GM23338 (cell line): ENCODE measurements around the gene GPX1. TPM values are rescaled to one million over a fixed set of nuclear protein-coding genes. Genes with fewer than 3 reads are reported as not detected.
"Not testable (repeated sequence)": the region's sequence is repeated elsewhere in the genome, so short reads cannot be mapped to it uniquely, and the experiment has no call there.

ENCODE experiments used
- ATAC-seq: fragments of 200-7000 bp; cut with Tn5 transposase; 3 replicates; pipeline ENCODE4 v1.9.1; 2020
- DNase-seq: peaks from one replicate; pipeline ENCODE4 v3.0.0-alpha.2; 2015; ENCODE audit warnings: low spot score
- H2AFZ ChIP-seq: fragments of 200-600 bp; sonication (generic); 2 replicates; pipeline ENCODE4 v1.8.0; 2016; ENCODE audit warnings: antibody characterized with exemption, mild to moderate bottlenecking, moderate library complexity
- H3F3A ChIP-seq: fragments of 200-600 bp; sonication (generic); replicated peaks from 2 replicates; pipeline ENCODE4 v1.8.0; 2017; ENCODE audit warnings: antibody characterized with exemption, mixed run types, low read depth
- H3K27ac ChIP-seq: fragments of 200-600 bp; sonication (generic); 2 replicates; pipeline ENCODE4 v1.6.1; 2016; ENCODE audit warnings: low read depth
- H3K27me3 ChIP-seq: fragments of 200-600 bp; sonication (generic); 2 replicates; pipeline ENCODE4 v1.8.0; 2016; ENCODE audit warnings: mild to moderate bottlenecking, mixed run types, moderate library complexity; ENCODE audit not compliant: insufficient read depth
- H3K36me3 ChIP-seq: fragments of 200-600 bp; sonication (generic); 2 replicates; pipeline ENCODE4 v1.8.0; 2016; ENCODE audit warnings: mild to moderate bottlenecking; ENCODE audit not compliant: insufficient read depth
- H3K4me1 ChIP-seq: fragments of 200-600 bp; sonication (generic); 2 replicates; pipeline ENCODE4 v1.8.0; 2016; ENCODE audit warnings: mild to moderate bottlenecking, moderate library complexity; ENCODE audit not compliant: insufficient read depth
- H3K4me2 ChIP-seq: fragments of 200-600 bp; sonication (generic); 2 replicates; pipeline ENCODE4 v1.7.1; 2017; ENCODE audit warnings: mixed run types
- H3K4me3 ChIP-seq: fragments of 200-600 bp; sonication (generic); 2 replicates; pipeline ENCODE4 v1.6.1; 2016; ENCODE audit warnings: mixed run types
- H3K79me2 ChIP-seq: fragments of 200-600 bp; sonication (generic); replicated peaks from 2 replicates; pipeline ENCODE4 v1.8.0; 2017; ENCODE audit warnings: mild to moderate bottlenecking; ENCODE audit not compliant: insufficient read depth
- H3K9me2 ChIP-seq: fragments of 200-600 bp; sonication (generic); 2 replicates; pipeline ENCODE4 v1.8.0; 2017; ENCODE audit not compliant: insufficient read depth
- H4K20me1 ChIP-seq: fragments of 200-600 bp; sonication (generic); replicated peaks from 2 replicates; pipeline ENCODE4 v1.8.0; 2017; ENCODE audit warnings: mild to moderate bottlenecking; ENCODE audit not compliant: insufficient read depth
- H3K27ac Mint-ChIP-seq: 2 replicates; pipeline ENCODE4 v1.8.0; 2020; ENCODE audit warnings: inconsistent platforms, mild to moderate bottlenecking, moderate library complexity, mixed read lengths
- H3K27me3 Mint-ChIP-seq: 3 replicates; pipeline ENCODE4 v1.8.0; 2022; ENCODE audit warnings: low read depth, mild to moderate bottlenecking, moderate library complexity, mixed read lengths, inconsistent platforms; ENCODE audit not compliant: insufficient read depth, poor library complexity
- H3K36me3 Mint-ChIP-seq: 3 replicates; pipeline ENCODE4 v1.8.0; 2021; ENCODE audit warnings: low read depth, mild to moderate bottlenecking, inconsistent platforms, moderate library complexity, mixed read lengths
- H3K4me1 Mint-ChIP-seq: 3 replicates; pipeline ENCODE4 v1.8.0; 2020; ENCODE audit warnings: mild to moderate bottlenecking, inconsistent platforms, mixed read lengths
- H3K4me3 Mint-ChIP-seq: 3 replicates; pipeline ENCODE4 v1.8.0; 2021; ENCODE audit warnings: moderate library complexity, mild to moderate bottlenecking, inconsistent platforms, mixed read lengths
- H3K9me3 Mint-ChIP-seq: 3 replicates; pipeline ENCODE4 v1.8.0; 2020; ENCODE audit warnings: moderate library complexity, mild to moderate bottlenecking, inconsistent platforms, mixed read lengths
- EZH2phosphoT487 ChIP-seq: fragments of 200-600 bp; sonication (generic); IDR thresholded peaks from one replicate; pipeline ENCODE4 v1.8.1; 2018; ENCODE audit warnings: antibody characterized with exemption; ENCODE audit not compliant: unreplicated experiment
- NANOG ChIP-seq: IDR thresholded peaks from 2 replicates; pipeline ENCODE4 v1.6.1; 2016; ENCODE audit warnings: antibody characterized with exemption, borderline replicate concordance
- POLR2AphosphoS5 ChIP-seq: IDR thresholded peaks from 2 replicates; pipeline ENCODE4 v1.6.1; 2016; ENCODE audit warnings: antibody characterized with exemption, low read depth
- STAT1 ChIP-seq: IDR thresholded peaks from one replicate; pipeline ENCODE4 v1.6.1; 2016; ENCODE audit warnings: antibody characterized with exemption; ENCODE audit not compliant: unreplicated experiment
- ZNF114 ChIP-seq: fragments of 250-450 bp; sonication (Bioruptor Pico); IDR thresholded peaks from 2 replicates; pipeline ENCODE4 v1.5.0; 2020; ENCODE audit warnings: mild to moderate bottlenecking, moderate library complexity
- polyA plus RNA-seq: library from polyadenylated mRNA; unstranded; fragments of >200 nt; fragmentation: Nextera tagmentation; extraction: Ambion mirVana; gene quantifications from 2 replicates; pipeline ENCODE4 v1.2.1, GENCODE V29; 2016
- total RNA-seq: library from RNA; depleted of rRNA; stranded (reverse); fragments of >200 nt; shearing (Covaris generic); gene quantifications from 2 replicates; pipeline ENCODE4 v1.2.3, GENCODE V29; 2014
- TF ChIP-seq, protein P1 (sequence below): fragments of 250-450 bp; sonication (Bioruptor Pico); IDR thresholded peaks from 2 replicates; pipeline ENCODE4 v1.5.0; 2020; ENCODE audit warnings: mild to moderate bottlenecking, moderate library complexity

The GPX1 gene
- total and polyA plus RNA-seq, 2 experiments from 2014 or later: 247 to 394 TPM

DNA sequence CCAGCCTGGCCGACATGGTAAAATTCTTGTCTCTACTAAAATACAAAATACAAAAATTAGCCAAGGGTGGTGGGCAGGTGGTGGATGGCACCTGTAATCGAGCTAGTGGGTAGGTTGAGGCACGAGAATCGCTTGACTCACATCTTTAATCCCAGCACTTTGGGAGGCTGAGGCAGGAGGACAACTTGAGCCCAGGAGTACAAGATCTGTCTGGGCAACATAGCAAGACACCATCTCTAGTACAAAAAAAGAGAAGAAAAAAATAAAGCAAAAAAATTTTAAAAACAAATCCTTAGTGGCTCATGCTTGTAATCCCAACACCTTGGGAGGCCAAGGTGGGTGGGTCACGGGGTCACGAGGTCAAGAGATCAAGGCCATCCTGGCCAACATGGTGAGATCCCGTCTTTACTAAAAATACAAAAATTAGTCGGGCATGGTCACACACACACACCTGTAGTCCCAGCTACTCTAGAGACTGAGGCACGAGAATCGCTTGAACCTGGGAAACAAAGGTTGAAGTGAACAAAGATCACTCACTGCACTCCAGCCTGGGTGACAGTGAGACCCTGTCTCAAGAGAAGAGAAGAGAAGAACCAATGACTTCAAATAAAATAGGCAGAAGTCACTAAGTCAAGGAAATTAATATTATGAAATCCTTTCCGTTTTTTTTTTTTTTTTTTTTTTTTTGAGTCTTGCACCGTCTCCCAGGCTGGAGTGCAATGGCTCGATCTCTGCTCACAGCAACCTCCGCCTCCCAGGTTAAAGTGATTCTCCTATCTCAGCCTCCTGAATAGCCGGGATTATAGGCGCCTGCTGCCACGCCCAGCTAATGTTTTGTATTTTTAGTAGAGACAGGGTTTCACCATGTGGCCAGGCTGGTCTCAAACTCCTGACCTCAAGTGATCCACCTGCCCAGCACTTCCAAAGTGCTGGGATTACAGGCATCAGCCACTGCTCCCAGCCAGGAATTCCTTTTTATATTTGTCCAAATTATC, 48.7 kb upstream of the GPX1 start:
- Histone ChIP-seq H3K9me2 (no peaks in the 10 kb centered on the region), H3K27me3 (no peaks in the 10 kb centered on the region), H3K4me2 (no peak overlapping the region), H3K79me2 (peaks cover 95% of the 10 kb centered on the region), H2AFZ (no peak overlapping the region), H3K36me3 (no peaks in the 10 kb centered on the region; the same call in 1 of the 2 replicates), H3K27ac (peak overlapping the region; percentile 4; the same call in 1 of the 2 replicates), H3K4me1 (peaks cover 10% of the 10 kb centered on the region), H3F3A (peaks cover 7% of the 10 kb centered on the region; the same call in 1 of the 2 replicates), H3K4me3 (no peak overlapping the region), H4K20me1 (peaks cover 79% of the 10 kb centered on the region)
- ATAC-seq (no peak), DNase-seq (no peak)
- TF ChIP-seq POLR2AphosphoS5 (no peak), ZNF114 (CRISPR knock-in tag) (no peak), NANOG (no peak), STAT1 (no peak), EZH2phosphoT487 (no peak)
- TF ChIP-seq, protein P1, sequence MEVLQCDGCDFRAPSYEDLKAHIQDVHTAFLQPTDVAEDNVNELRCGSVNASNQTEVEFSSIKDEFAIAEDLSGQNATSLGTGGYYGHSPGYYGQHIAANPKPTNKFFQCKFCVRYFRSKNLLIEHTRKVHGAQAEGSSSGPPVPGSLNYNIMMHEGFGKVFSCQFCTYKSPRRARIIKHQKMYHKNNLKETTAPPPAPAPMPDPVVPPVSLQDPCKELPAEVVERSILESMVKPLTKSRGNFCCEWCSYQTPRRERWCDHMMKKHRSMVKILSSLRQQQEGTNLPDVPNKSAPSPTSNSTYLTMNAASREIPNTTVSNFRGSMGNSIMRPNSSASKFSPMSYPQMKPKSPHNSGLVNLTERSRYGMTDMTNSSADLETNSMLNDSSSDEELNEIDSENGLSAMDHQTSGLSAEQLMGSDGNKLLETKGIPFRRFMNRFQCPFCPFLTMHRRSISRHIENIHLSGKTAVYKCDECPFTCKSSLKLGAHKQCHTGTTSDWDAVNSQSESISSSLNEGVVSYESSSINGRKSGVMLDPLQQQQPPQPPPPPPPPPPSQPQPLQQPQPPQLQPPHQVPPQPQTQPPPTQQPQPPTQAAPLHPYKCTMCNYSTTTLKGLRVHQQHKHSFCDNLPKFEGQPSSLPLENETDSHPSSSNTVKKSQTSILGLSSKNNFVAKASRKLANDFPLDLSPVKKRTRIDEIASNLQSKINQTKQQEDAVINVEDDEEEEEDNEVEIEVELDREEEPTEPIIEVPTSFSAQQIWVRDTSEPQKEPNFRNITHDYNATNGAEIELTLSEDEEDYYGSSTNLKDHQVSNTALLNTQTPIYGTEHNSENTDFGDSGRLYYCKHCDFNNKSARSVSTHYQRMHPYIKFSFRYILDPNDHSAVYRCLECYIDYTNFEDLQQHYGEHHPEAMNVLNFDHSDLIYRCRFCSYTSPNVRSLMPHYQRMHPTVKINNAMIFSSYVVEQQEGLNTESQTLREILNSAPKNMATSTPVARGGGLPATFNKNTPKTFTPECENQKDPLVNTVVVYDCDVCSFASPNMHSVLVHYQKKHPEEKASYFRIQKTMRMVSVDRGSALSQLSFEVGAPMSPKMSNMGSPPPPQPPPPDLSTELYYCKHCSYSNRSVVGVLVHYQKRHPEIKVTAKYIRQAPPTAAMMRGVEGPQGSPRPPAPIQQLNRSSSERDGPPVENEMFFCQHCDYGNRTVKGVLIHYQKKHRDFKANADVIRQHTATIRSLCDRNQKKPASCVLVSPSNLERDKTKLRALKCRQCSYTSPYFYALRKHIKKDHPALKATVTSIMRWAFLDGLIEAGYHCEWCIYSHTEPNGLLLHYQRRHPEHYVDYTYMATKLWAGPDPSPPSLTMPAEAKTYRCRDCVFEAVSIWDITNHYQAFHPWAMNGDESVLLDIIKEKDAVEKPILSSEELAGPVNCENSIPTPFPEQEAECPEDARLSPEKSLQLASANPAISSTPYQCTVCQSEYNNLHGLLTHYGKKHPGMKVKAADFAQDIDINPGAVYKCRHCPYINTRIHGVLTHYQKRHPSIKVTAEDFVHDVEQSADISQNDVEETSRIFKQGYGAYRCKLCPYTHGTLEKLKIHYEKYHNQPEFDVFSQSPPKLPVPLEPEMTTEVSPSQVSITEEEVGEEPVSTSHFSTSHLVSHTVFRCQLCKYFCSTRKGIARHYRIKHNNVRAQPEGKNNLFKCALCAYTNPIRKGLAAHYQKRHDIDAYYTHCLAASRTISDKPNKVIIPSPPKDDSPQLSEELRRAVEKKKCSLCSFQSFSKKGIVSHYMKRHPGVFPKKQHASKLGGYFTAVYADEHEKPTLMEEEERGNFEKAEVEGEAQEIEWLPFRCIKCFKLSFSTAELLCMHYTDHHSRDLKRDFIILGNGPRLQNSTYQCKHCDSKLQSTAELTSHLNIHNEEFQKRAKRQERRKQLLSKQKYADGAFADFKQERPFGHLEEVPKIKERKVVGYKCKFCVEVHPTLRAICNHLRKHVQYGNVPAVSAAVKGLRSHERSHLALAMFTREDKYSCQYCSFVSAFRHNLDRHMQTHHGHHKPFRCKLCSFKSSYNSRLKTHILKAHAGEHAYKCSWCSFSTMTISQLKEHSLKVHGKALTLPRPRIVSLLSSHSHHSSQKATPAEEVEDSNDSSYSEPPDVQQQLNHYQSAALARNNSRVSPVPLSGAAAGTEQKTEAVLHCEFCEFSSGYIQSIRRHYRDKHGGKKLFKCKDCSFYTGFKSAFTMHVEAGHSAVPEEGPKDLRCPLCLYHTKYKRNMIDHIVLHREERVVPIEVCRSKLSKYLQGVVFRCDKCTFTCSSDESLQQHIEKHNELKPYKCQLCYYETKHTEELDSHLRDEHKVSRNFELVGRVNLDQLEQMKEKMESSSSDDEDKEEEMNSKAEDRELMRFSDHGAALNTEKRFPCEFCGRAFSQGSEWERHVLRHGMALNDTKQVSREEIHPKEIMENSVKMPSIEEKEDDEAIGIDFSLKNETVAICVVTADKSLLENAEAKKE (CRISPR knock-in tag): no peak
- Mint-ChIP-seq H3K27me3 (peaks cover 2% of the 10 kb centered on the region), H3K9me3 (no peaks in the 10 kb centered on the region), H3K27ac (no peak overlapping the region), H3K36me3 (peaks cover 12% of the 10 kb centered on the region; the same call in 2 of the 3 replicates), H3K4me3 (no peak overlapping the region), H3K4me1 (peaks cover 22% of the 10 kb centered on the region)

DNA sequence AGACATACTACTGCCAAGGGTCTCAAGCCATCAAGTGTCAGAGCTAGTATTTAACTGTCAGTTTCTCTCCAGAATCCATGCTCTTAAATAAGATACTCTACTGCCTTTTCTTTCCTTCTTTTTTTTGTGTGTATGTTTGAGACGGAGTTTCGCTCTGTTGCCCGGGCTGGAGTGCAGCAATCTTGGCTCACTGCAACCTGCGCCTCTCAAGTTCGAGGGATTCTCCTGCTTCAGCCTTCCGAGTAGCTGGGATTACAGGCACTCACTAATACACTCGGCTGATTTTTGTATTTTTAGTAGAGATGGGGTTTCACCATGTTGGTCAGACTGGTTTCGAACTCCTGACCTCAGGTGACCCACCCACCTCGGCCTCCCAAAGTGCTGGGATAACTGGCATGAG, 47.4 kb upstream of the GPX1 start:
- H3K36me3 ChIP-seq, H3K27ac Mint-ChIP-seq, H3K27ac ChIP-seq, H3K9me3 Mint-ChIP-seq, H3K4me3 Mint-ChIP-seq, H3K4me3 ChIP-seq, H2AFZ ChIP-seq, H3K9me2 ChIP-seq, H3K27me3 Mint-ChIP-seq, DNase-seq, ATAC-seq, H3K27me3 ChIP-seq, H3K4me2 ChIP-seq: not testable (repeated sequence)
- peaks cover 100% of the 10 kb centered on the region for H3K79me2 ChIP-seq
- H3K4me1 Mint-ChIP-seq: peaks cover 29% of the 10 kb centered on the region
- H3K36me3 Mint-ChIP-seq: peaks cover 18% of the 10 kb centered on the region; the same call in 2 of the 3 replicates
- H4K20me1 ChIP-seq: peaks cover 83% of the 10 kb centered on the region
- peaks cover 13% of the 10 kb centered on the region for H3K4me1 ChIP-seq
- H3F3A ChIP-seq: peaks cover 13% of the 10 kb centered on the region; the same call in 1 of the 2 replicates
